ENCODE data around the gene GMCL1.

GMCL1 gene

GRCh38 chr2:69843993-69844392, 14.5 kb downstream of the GMCL1 start:
- no peaks in the 10 kb centered on the region for H3K4me1 ChIP-seq (ENCODE audit: control insufficient read depth, insufficient read depth, low read depth, low read length)
- no peak overlapping the region for H3K9ac ChIP-seq (ENCODE audit: low read length)
- no peak overlapping the region for H2AK5ac ChIP-seq (ENCODE audit: low read length, severe bottlenecking)
- H3K36me3 ChIP-seq (ENCODE audit: control insufficient read depth in 1 of 2, insufficient read depth in 2 of 2, low read depth in 1 of 2, low read length in 2 of 2): peaks cover 16 to 70% of the 10 kb centered on the region in 2 experiments
- no peak overlapping the region for H4K8ac ChIP-seq (ENCODE audit: low read length)
- no peak overlapping the region for H3K4me2 ChIP-seq (ENCODE audit: low read length, poor library complexity, severe bottlenecking)
- no peak overlapping the region for H3K14ac ChIP-seq (ENCODE audit: low read length in 2 of 2)
- no peak overlapping the region for H2BK12ac ChIP-seq (ENCODE audit: low read length in 2 of 2)
- no peak overlapping the region for H4K91ac ChIP-seq (ENCODE audit: low read length)
- no peak overlapping the region for H3K23ac ChIP-seq (ENCODE audit: low read length in 2 of 2)
- no peak overlapping the region for H3K27ac ChIP-seq (ENCODE audit: low read length, poor library complexity, severe bottlenecking)
- DNase-seq: no peak
- no peak overlapping the region for H3K4ac ChIP-seq (ENCODE audit: low read depth in 1 of 2, low read length in 2 of 2)
- no peaks in the 10 kb centered on the region for H3K9me3 ChIP-seq (ENCODE audit: control insufficient read depth, low read length)
- no peak overlapping the region for H3K4me3 ChIP-seq (ENCODE audit: insufficient read depth in 1 of 2, low read depth in 1 of 2, low read length in 2 of 2)
- H3K18ac ChIP-seq (ENCODE audit: low read depth in 1 of 2, low read length in 2 of 2): no peak overlapping the region
- H3K27me3 ChIP-seq (ENCODE audit: control insufficient read depth in 1 of 2, insufficient read depth in 1 of 2, low read length in 2 of 2): no peaks in the 10 kb centered on the region
- H2BK120ac ChIP-seq (ENCODE audit: low read depth, low read length): no peak overlapping the region
- no peak overlapping the region for H2AFZ ChIP-seq (ENCODE audit: low read depth, low read length)
- H2BK5ac ChIP-seq (ENCODE audit: low read depth, low read length, poor library complexity, severe bottlenecking): no peak overlapping the region
- peaks cover 15% of the 10 kb centered on the region for H3K79me1 ChIP-seq (replicated peaks; ENCODE audit: low read length, poor library complexity, severe bottlenecking)
- no peak overlapping the region for H2BK15ac ChIP-seq (ENCODE audit: low read depth, poor library complexity, severe bottlenecking)

GRCh38 chr2:69844560-69844959, 15.1 kb downstream of the GMCL1 start:
- H2BK120ac ChIP-seq (ENCODE audit: low read depth, low read length): no peak overlapping the region
- WGBS: 97% methylated on average over 2 of the region's 3 CpGs
- no peak overlapping the region for H2BK12ac ChIP-seq (ENCODE audit: low read length in 2 of 2)
- H3K27me3 ChIP-seq (ENCODE audit: control insufficient read depth in 1 of 2, insufficient read depth in 1 of 2, low read length in 2 of 2): no peaks in the 10 kb centered on the region
- no peaks in the 10 kb centered on the region for H3K4me1 ChIP-seq (ENCODE audit: control insufficient read depth, insufficient read depth, low read depth, low read length)
- H3K9me3 ChIP-seq (ENCODE audit: control insufficient read depth, low read length): no peaks in the 10 kb centered on the region
- no peak overlapping the region for H2BK15ac ChIP-seq (ENCODE audit: low read depth, poor library complexity, severe bottlenecking)
- no peak overlapping the region for H2AFZ ChIP-seq (ENCODE audit: low read depth, low read length)
- no peak overlapping the region for H4K8ac ChIP-seq (ENCODE audit: low read length)
- H3K4me2 ChIP-seq (ENCODE audit: low read length, poor library complexity, severe bottlenecking): no peak overlapping the region
- H4K91ac ChIP-seq (ENCODE audit: low read length): no peak overlapping the region
- peaks cover 16 to 65% of the 10 kb centered on the region in 2 experiments for H3K36me3 ChIP-seq (ENCODE audit: control insufficient read depth in 1 of 2, insufficient read depth in 2 of 2, low read depth in 1 of 2, low read length in 2 of 2)
- no peak overlapping the region for H2AK5ac ChIP-seq (ENCODE audit: low read length, severe bottlenecking)
- H3K79me1 ChIP-seq (replicated peaks; ENCODE audit: low read length, poor library complexity, severe bottlenecking): peaks cover 15% of the 10 kb centered on the region
- H3K23ac ChIP-seq (ENCODE audit: low read length in 2 of 2): no peak overlapping the region
- no peak overlapping the region for H3K27ac ChIP-seq (ENCODE audit: low read length, poor library complexity, severe bottlenecking)
- no peak overlapping the region for H3K4ac ChIP-seq (ENCODE audit: low read depth in 1 of 2, low read length in 2 of 2)
- H3K9ac ChIP-seq (ENCODE audit: low read length): no peak overlapping the region
- no peak overlapping the region for H3K14ac ChIP-seq (ENCODE audit: low read length in 2 of 2)
- H2BK5ac ChIP-seq (ENCODE audit: low read depth, low read length, poor library complexity, severe bottlenecking): no peak overlapping the region
- no peak for DNase-seq
- no peak overlapping the region for H3K4me3 ChIP-seq (ENCODE audit: insufficient read depth in 1 of 2, low read depth in 1 of 2, low read length in 2 of 2)
- H3K18ac ChIP-seq (ENCODE audit: low read depth in 1 of 2, low read length in 2 of 2): no peak overlapping the region

- Histone ChIP-seq H3K23ac (ENCODE audit: low read length in 2 of 2) (no peak overlapping the region), H2AFZ (ENCODE audit: low read depth, low read length) (no peak overlapping the region), H2BK12ac (ENCODE audit: low read length in 2 of 2) (no peak overlapping the region), H2BK15ac (ENCODE audit: low read depth, poor library complexity, severe bottlenecking) (no peak overlapping the region), H3K27ac (ENCODE audit: low read length, poor library complexity, severe bottlenecking) (no peak overlapping the region), H4K91ac (ENCODE audit: low read length) (no peak overlapping the region), H3K18ac (ENCODE audit: low read depth in 1 of 2, low read length in 2 of 2) (no peak overlapping the region), H3K36me3 (ENCODE audit: control insufficient read depth in 1 of 2, insufficient read depth in 2 of 2, low read depth in 1 of 2, low read length in 2 of 2) (peaks cover 19 to 67% of the 10 kb centered on the region in 2 experiments), H3K4me1 (ENCODE audit: control insufficient read depth, insufficient read depth, low read depth, low read length) (no peaks in the 10 kb centered on the region), H3K79me1 (replicated peaks; ENCODE audit: low read length, poor library complexity, severe bottlenecking) (peaks cover 15% of the 10 kb centered on the region), H3K4me3 (ENCODE audit: insufficient read depth in 1 of 2, low read depth in 1 of 2, low read length in 2 of 2) (no peak overlapping the region), H3K4ac (ENCODE audit: low read depth in 1 of 2, low read length in 2 of 2) (no peak overlapping the region), H2BK5ac (ENCODE audit: low read depth, low read length, poor library complexity, severe bottlenecking) (no peak overlapping the region), H3K9ac (ENCODE audit: low read length) (no peak overlapping the region), H3K9me3 (ENCODE audit: control insufficient read depth, low read length) (no peaks in the 10 kb centered on the region), H2AK5ac (ENCODE audit: low read length, severe bottlenecking) (no peak overlapping the region), H3K14ac (ENCODE audit: low read length in 2 of 2) (no peak overlapping the region), H2BK120ac (ENCODE audit: low read depth, low read length) (no peak overlapping the region), H4K8ac (ENCODE audit: low read length) (no peak overlapping the region), H3K4me2 (ENCODE audit: low read length, poor library complexity, severe bottlenecking) (no peak overlapping the region), H3K27me3 (ENCODE audit: control insufficient read depth in 1 of 2, insufficient read depth in 1 of 2, low read length in 2 of 2) (no peaks in the 10 kb centered on the region)
- no peak for DNase-seq
- 95% methylated on average over 6 of the region's 9 CpGs for WGBS
Measured at GRCh38 chr2:69846182-69847067, 17.0 kb downstream of the GMCL1 start.

- H3K9ac ChIP-seq (ENCODE audit: low read length): no peak overlapping the region
- H3K79me1 ChIP-seq (replicated peaks; ENCODE audit: low read length, poor library complexity, severe bottlenecking): peaks cover 16% of the 10 kb centered on the region
- no peak overlapping the region for H2BK120ac ChIP-seq (ENCODE audit: low read depth, low read length)
- DNase-seq: no peak
- no peaks in the 10 kb centered on the region for H3K9me3 ChIP-seq (ENCODE audit: control insufficient read depth, low read length)
- H3K23ac ChIP-seq (ENCODE audit: low read length in 2 of 2): no peak overlapping the region
- H3K27me3 ChIP-seq (ENCODE audit: control insufficient read depth in 1 of 2, insufficient read depth in 1 of 2, low read length in 2 of 2): no peaks in the 10 kb centered on the region
- no peak overlapping the region for H2BK5ac ChIP-seq (ENCODE audit: low read depth, low read length, poor library complexity, severe bottlenecking)
- no peak overlapping the region for H3K4ac ChIP-seq (ENCODE audit: low read depth in 1 of 2, low read length in 2 of 2)
- no peak overlapping the region for H3K27ac ChIP-seq (ENCODE audit: low read length, poor library complexity, severe bottlenecking)
- no peak overlapping the region for H3K18ac ChIP-seq (ENCODE audit: low read depth in 1 of 2, low read length in 2 of 2)
- H3K4me1 ChIP-seq (ENCODE audit: control insufficient read depth, insufficient read depth, low read depth, low read length): no peaks in the 10 kb centered on the region
- H2AFZ ChIP-seq (ENCODE audit: low read depth, low read length): no peak overlapping the region
- H2BK12ac ChIP-seq (ENCODE audit: low read length in 2 of 2): no peak overlapping the region
- no peak overlapping the region for H3K4me3 ChIP-seq (ENCODE audit: insufficient read depth in 1 of 2, low read depth in 1 of 2, low read length in 2 of 2)
- H4K8ac ChIP-seq (ENCODE audit: low read length): no peak overlapping the region
- WGBS: 98% methylated on average over 4 of the region's 5 CpGs
- no peak overlapping the region for H3K14ac ChIP-seq (ENCODE audit: low read length in 2 of 2)
- no peak overlapping the region for H2AK5ac ChIP-seq (ENCODE audit: low read length, severe bottlenecking)
- H3K36me3 ChIP-seq (ENCODE audit: control insufficient read depth in 1 of 2, insufficient read depth in 2 of 2, low read depth in 1 of 2, low read length in 2 of 2): peaks cover 21 to 69% of the 10 kb centered on the region in 2 experiments
- H3K4me2 ChIP-seq (ENCODE audit: low read length, poor library complexity, severe bottlenecking): no peak overlapping the region
- no peak overlapping the region for H2BK15ac ChIP-seq (ENCODE audit: low read depth, poor library complexity, severe bottlenecking)
- H4K91ac ChIP-seq (ENCODE audit: low read length): no peak overlapping the region
Measured at GRCh38 chr2:69847068-69847828, 17.8 kb downstream of the GMCL1 start.

All from mesenchymal stem cell (in vitro differentiated cells and primary cell).